ENCODE data around the gene EPS8L3. TPM values are rescaled to one million over a fixed set of nuclear protein-coding genes. Genes with fewer than 3 reads are reported as not detected.

The EPS8L3 gene
- total and polyA plus RNA-seq, 9 of the 15 experiments (the other 6 are each of a cell fraction or from before 2014, with no cell fraction given): 0.09 to 0.42 (median 0.14) TPM; not detected in 5

DNA sequence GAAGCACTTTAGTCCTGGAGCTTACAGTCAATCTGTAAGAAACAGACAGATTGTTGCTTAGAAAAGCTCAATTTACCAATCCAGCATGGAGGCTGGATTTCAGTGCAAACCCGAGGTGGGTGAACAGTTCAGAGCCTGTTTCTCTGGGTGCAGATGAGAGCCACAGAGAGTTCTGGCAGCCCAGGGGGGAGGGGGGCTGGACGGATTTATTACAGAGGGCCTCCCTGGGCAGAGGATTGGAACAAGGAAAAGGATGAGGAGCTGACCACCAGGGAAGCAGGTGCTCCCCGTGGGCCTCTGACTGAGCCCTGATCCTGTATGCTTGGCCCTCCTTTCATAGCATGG, 38.0 kb upstream of the EPS8L3 start:
- FAIRE-seq: no peak
- no TSS peak for BruUV-seq (replicated peaks)
- no peak for ATAC-seq
- no peak for DNase-seq (ENCODE audit: extremely low read depth in 1 of 4, low spot score in 3 of 4)
- intact Hi-C loops (cut with micrococcal nuclease): no loop called here
- Histone ChIP-seq H3K27ac (ENCODE audit: extremely low read depth, low read depth, low read length) (no peak overlapping the region), H3K36me3 (ENCODE audit: control insufficient read depth, insufficient read depth, low read length) (no peaks in the 10 kb centered on the region), H2AFZ (ENCODE audit: low read depth, low read length) (no peak overlapping the region), H3K9me1 (ENCODE audit: control insufficient read depth, insufficient read depth, low read length) (no peaks in the 10 kb centered on the region), H3K4me3 (no peak overlapping the region), H3K4me1 (replicated peaks in 1 of 2; ENCODE audit: control insufficient read depth in 2 of 2, insufficient read depth in 2 of 2, low read length in 2 of 2) (peaks cover 5 to 10% of the 10 kb centered on the region in 2 experiments; a peak in 4 of 5 replicates), H3K9ac (ENCODE audit: insufficient read depth in 1 of 2, low read depth in 2 of 2, low read length in 2 of 2) (peak overlapping the region in 1 of 2 experiments; percentile 4; a peak in 1 of 4 replicates), H3K4me2 (ENCODE audit: insufficient read depth, low read length) (no peak overlapping the region), H4K20me1 (replicated peaks; ENCODE audit: control insufficient read depth, insufficient read depth, low read length) (no peaks in the 10 kb centered on the region), H3K79me2 (ENCODE audit: control insufficient read depth, insufficient read depth, low read length) (no peaks in the 10 kb centered on the region), H3K9me3 (replicated peaks; ENCODE audit: control insufficient read depth, insufficient read depth, low read depth, low read length) (no peaks in the 10 kb centered on the region), H3K27me3 (ENCODE audit: control insufficient read depth in 2 of 2, insufficient read depth in 2 of 2, low read length in 2 of 2) (no peaks in the 10 kb centered on the region)
- in situ Hi-C loops (cut with MboI): no loop called here
- POLR2A ChIA-PET: interaction anchor here (0.7 to 1.2 kb wide), 4 partner anchors 11 to 342 kb away, joined by 3 to 5 read pairs (median 3); no protein-coding TSS in a partner anchor
- 33% methylated on average over 3 of the region's 3 CpGs for WGBS (ENCODE audit: insufficient coverage, low coverage, missing lambda C conversion rate)
- CTCF ChIA-PET (ENCODE audit: low intra/inter-chr PET ratio): no interaction called here
- TF ChIP-seq MYNN (IDR thresholded peaks at IDR 0.05) (no peak), MYNN (CRISPR knock-in tag; IDR thresholded peaks at IDR 0.05) (no peak), ZNF586 (CRISPR knock-in tag; conservative IDR thresholded peaks at IDR 0.05) (no peak), PREB (CRISPR knock-in tag; IDR thresholded peaks at IDR 0.05) (no peak), CREB1 (IDR thresholded peaks at IDR 0.05) (no peak), CREB1 (CRISPR knock-in tag; IDR thresholded peaks at IDR 0.05) (no peak), HDAC6 (IDR thresholded peaks at IDR 0.05; ENCODE audit: low read depth, low read length) (no peak), SNIP1 (IDR thresholded peaks at IDR 0.05; ENCODE audit: low read depth) (no peak), BMI1 (IDR thresholded peaks at IDR 0.05; ENCODE audit: low read length) (no peak), ZNF518B (CRISPR knock-in tag; IDR thresholded peaks at IDR 0.05) (no peak), ZNF696 (CRISPR knock-in tag; conservative IDR thresholded peaks at IDR 0.05) (no peak), ZC3H4 (CRISPR knock-in tag; IDR thresholded peaks at IDR 0.05; ENCODE audit: borderline replicate concordance) (no peak), PCBP1 (IDR thresholded peaks at IDR 0.05; ENCODE audit: low read depth, low read length, poor library complexity, severe bottlenecking) (no peak), MCM2 (IDR thresholded peaks at IDR 0.05; ENCODE audit: low read depth) (no peak), TAF7 (tag; IDR thresholded peaks at IDR 0.05) (no peak), PHF21A (IDR thresholded peaks at IDR 0.05; ENCODE audit: borderline replicate concordance, low read depth) (no peak)
